Measurements from ENCODE around the gene KCNF1. TPM values are rescaled to one million over a fixed set of nuclear protein-coding genes. Genes with fewer than 3 reads are reported as not detected.

The KCNF1 gene
- total RNA-seq, 1 donor from 2014 or later: 0.55 TPM

DNA sequence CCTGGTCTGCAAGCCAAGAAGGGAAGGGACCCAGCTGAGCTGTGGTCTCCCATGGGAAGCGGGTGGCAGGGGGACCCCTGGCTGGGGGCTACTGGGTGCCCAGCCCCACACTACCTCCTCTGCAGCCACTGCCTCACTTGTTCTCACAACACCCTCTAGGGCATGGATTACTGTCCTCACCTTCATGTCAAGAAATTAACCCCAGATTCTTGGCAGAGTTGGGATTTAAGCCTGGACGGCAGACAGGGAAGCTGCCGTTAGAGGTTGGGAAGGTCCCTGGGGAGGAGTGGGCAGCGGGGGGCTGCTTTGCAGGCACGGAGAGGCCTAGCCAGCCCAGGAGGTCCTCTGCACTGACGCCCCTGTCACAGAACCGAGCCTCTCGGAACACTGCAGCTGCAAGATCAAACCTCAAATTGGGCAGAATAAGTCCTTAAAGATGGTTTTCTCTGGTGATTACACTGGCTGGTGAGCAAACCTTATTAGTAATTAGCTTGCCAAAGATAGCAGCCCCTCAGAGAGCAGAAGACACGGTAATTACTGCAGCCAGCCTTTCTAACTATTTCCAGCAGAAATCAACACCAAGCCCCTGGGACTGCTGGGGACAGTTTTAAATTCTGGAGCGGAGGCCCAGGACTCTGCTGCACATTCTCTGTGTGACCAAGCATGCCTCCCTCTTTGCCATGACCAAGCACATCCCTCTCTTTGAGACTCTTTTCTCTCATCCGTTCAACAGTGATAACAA is 35.9 kb downstream of the KCNF1 start:
- Mint-ChIP-seq H3K27me3 (peaks cover 3% of the 10 kb centered on the region), H3K27ac (no peak overlapping the region), H3K36me3 (ENCODE audit: insufficient read depth) (no peaks in the 10 kb centered on the region), H3K4me1 (ENCODE audit: low read depth) (no peaks in the 10 kb centered on the region), H3K9me3 (ENCODE audit: low read depth) (peaks cover 4% of the 10 kb centered on the region), H3K4me3 (ENCODE audit: low read depth) (no peak overlapping the region)
- TF ChIP-seq, protein P1, sequence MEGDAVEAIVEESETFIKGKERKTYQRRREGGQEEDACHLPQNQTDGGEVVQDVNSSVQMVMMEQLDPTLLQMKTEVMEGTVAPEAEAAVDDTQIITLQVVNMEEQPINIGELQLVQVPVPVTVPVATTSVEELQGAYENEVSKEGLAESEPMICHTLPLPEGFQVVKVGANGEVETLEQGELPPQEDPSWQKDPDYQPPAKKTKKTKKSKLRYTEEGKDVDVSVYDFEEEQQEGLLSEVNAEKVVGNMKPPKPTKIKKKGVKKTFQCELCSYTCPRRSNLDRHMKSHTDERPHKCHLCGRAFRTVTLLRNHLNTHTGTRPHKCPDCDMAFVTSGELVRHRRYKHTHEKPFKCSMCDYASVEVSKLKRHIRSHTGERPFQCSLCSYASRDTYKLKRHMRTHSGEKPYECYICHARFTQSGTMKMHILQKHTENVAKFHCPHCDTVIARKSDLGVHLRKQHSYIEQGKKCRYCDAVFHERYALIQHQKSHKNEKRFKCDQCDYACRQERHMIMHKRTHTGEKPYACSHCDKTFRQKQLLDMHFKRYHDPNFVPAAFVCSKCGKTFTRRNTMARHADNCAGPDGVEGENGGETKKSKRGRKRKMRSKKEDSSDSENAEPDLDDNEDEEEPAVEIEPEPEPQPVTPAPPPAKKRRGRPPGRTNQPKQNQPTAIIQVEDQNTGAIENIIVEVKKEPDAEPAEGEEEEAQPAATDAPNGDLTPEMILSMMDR (IDR thresholded peaks at IDR 0.05; ENCODE audit: unreplicated experiment): no peak
- no peak for DNase-seq (ENCODE audit: low spot score, unreplicated experiment)

DNA sequence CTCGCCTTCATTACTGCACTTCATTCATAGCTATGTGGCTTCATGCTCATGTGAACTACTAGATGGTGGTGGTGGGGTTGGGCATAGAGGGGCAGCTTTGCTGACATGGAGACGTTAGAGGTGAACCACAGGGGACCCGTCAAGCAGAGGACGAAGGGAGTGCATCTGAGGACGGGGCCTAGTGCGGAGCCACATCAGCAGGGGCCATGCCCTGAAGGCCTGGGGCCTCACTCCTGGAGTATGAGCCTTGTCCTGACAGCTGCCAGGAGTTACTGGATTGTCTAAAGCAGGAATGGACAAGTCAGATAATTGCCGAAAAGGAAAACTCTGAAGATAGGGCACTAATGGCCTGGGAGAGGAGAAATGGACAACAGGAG is 36.4 kb downstream of the KCNF1 start:
- Mint-ChIP-seq H3K4me3 (ENCODE audit: low read depth) (no peak overlapping the region), H3K27me3 (peaks cover 3% of the 10 kb centered on the region), H3K27ac (no peak overlapping the region), H3K36me3 (ENCODE audit: insufficient read depth) (no peaks in the 10 kb centered on the region), H3K9me3 (ENCODE audit: low read depth) (peaks cover 5% of the 10 kb centered on the region), H3K4me1 (ENCODE audit: low read depth) (no peaks in the 10 kb centered on the region)
- TF ChIP-seq, protein P1 (IDR thresholded peaks at IDR 0.05; ENCODE audit: unreplicated experiment): no peak
- DNase-seq (ENCODE audit: low spot score, unreplicated experiment): no peak

DNA sequence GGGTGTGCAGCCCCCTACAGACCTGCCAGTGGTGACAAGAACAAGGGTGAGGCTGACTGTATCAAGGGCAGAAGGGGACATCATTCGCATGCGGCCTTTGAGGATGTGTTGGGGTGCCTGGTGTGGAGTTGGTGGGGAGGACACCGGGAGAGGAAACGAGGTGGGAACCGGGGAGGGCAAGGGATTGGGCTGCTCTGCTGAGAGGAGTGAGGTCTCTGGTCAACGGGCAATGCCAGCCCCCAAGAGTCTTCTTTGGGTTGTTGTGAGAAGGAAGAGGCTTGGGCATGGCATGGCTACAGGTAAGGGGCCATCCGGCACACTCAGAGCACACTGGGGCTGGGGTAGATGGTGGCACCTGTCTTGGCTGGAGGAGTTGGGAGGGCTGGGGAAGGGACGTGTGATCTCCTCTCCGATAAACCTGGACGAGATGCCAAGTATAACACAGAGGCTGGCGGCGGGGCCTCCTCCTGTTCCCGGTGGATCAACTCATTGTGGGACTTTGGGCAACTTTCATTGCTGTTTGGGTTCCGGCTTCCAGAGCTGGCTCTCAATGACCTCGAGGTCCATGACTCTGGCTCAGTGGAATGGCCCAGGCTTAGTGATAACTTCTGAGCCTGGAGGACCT is 37.0 kb downstream of the KCNF1 start:
- no peak overlapping the region for H3K4me3 Mint-ChIP-seq (ENCODE audit: low read depth)
- TF ChIP-seq, protein P1 (IDR thresholded peaks at IDR 0.05; ENCODE audit: unreplicated experiment): no peak

DNA sequence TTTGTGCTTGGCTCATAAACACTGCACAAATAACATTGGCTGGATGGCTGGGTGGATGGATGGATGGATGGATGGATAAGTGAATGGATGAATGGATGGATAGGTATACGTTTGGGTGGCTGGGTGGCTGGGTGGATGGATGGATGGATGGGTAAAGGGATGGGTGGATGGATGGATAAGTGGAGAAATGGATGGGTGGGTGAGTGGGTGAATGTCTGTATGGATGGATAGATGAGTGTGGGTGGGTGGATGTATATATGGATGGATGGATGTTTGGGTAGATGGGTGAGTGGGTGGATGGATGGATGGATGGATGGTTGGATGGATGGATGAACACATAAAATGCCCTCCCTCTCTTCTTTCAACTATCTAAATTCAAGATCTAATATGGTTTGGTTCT is 38.1 kb downstream of the KCNF1 start:
- H3K27me3 Mint-ChIP-seq: peaks cover 3% of the 10 kb centered on the region
- TF ChIP-seq, protein P1 (IDR thresholded peaks at IDR 0.05; ENCODE audit: unreplicated experiment): no peak
- no peak overlapping the region for H3K4me3 Mint-ChIP-seq (ENCODE audit: low read depth)
- no peaks in the 10 kb centered on the region for H3K36me3 Mint-ChIP-seq (ENCODE audit: insufficient read depth)
- H3K27ac Mint-ChIP-seq: no peak overlapping the region
- peaks cover 9% of the 10 kb centered on the region for H3K9me3 Mint-ChIP-seq (ENCODE audit: low read depth)
- DNase-seq (ENCODE audit: low spot score, unreplicated experiment): no peak
- no peaks in the 10 kb centered on the region for H3K4me1 Mint-ChIP-seq (ENCODE audit: low read depth)

More for the DNA sequence above, 37.0 kb downstream of the KCNF1 start:
- Mint-ChIP-seq H3K27ac (no peak overlapping the region), H3K9me3 (ENCODE audit: low read depth) (peaks cover 9% of the 10 kb centered on the region), H3K4me1 (ENCODE audit: low read depth) (no peaks in the 10 kb centered on the region), H3K36me3 (ENCODE audit: insufficient read depth) (no peaks in the 10 kb centered on the region), H3K27me3 (peaks cover 3% of the 10 kb centered on the region)
- DNase-seq (ENCODE audit: low spot score, unreplicated experiment): no peak

DNA sequence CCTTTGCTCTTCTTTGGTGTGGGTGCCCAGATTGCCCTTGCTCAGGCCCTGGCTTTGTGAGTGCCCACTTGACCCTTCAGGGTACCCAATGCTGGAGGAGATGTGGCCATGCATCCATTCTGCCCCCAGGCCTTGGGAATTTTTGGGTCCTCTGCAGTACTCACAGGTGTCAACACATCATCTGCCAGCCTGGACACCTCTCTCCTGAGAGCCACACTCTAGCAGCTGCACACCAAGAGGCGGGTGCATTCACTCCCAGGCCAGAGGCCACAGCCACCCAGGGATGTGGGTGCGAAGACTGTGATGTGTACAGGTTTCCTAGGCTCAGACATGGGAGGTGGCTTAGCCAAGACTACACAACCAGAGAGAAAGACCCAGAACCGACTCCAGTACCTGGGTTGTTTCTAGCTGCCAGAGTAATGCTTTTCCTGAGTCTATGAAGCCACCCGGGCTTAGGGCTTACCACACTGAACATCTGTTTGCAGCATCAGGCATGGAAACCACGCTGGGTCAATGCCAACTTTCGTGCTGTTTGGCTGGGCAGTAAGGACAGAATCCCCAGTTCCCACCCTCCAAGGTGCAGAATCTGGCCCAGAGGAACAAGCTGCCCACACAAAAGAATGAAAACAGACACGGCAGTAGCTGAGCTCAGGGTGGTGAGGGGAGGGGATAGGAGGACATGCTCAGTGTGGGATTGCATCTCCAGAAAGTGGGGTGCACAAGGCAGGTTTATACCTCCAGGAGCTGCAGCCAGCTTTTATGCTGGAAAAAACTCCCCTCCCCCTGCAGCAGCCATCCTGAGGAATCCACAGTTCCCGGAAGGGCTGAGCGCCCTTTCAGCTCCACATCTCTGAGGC is 40.1 kb downstream of the KCNF1 start:
- H3K9me3 Mint-ChIP-seq (ENCODE audit: low read depth): peaks cover 9% of the 10 kb centered on the region
- no peaks in the 10 kb centered on the region for H3K36me3 Mint-ChIP-seq (ENCODE audit: insufficient read depth)
- DNase-seq (ENCODE audit: low spot score, unreplicated experiment): no peak
- H3K27ac Mint-ChIP-seq: no peak overlapping the region
- H3K4me3 Mint-ChIP-seq (ENCODE audit: low read depth): no peak overlapping the region
- no peaks in the 10 kb centered on the region for H3K4me1 Mint-ChIP-seq (ENCODE audit: low read depth)
- TF ChIP-seq, protein P1 (IDR thresholded peaks at IDR 0.05; ENCODE audit: unreplicated experiment): no peak
- peaks cover 7% of the 10 kb centered on the region for H3K27me3 Mint-ChIP-seq
